Measurements from ENCODE around the gene ATRNL1.

Gene ATRNL1

DNA sequence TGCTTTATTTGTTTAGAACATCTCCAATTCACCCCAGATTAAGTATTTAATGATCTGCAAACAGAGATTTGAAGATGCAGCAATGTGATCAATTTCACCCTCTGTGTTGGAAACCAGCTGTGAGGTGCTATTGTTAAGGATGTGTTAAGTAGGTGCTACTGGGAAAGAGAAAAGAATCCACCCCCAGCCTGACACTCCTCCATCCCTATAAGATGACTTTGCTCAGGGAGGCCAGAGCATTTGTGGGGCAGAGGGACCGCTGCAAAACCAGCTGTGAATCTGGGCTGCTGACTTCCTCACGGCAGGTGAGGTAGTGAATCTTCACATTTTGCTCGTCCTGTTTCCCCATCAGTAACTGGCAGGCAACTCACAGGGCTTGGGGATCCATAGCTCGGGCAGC is 882.3 kb downstream of the ATRNL1 start:
- Histone ChIP-seq H3K27me3 (no peaks in the 10 kb centered on the region), H3K9me3 (no peaks in the 10 kb centered on the region), H3K4me1 (ENCODE audit: control insufficient read depth in 1 of 2, insufficient read depth in 1 of 2, low read depth in 1 of 2, low read length in 1 of 2) (no peaks in the 10 kb centered on the region), H3K27ac (no peak overlapping the region), H3K4me3 (ENCODE audit: low read depth in 1 of 2, low read length in 1 of 2) (no peak overlapping the region), H3K36me3 (no peaks in the 10 kb centered on the region)
- TF ChIP-seq, protein P1, sequence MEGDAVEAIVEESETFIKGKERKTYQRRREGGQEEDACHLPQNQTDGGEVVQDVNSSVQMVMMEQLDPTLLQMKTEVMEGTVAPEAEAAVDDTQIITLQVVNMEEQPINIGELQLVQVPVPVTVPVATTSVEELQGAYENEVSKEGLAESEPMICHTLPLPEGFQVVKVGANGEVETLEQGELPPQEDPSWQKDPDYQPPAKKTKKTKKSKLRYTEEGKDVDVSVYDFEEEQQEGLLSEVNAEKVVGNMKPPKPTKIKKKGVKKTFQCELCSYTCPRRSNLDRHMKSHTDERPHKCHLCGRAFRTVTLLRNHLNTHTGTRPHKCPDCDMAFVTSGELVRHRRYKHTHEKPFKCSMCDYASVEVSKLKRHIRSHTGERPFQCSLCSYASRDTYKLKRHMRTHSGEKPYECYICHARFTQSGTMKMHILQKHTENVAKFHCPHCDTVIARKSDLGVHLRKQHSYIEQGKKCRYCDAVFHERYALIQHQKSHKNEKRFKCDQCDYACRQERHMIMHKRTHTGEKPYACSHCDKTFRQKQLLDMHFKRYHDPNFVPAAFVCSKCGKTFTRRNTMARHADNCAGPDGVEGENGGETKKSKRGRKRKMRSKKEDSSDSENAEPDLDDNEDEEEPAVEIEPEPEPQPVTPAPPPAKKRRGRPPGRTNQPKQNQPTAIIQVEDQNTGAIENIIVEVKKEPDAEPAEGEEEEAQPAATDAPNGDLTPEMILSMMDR (IDR thresholded peaks at IDR 0.05) = no peak

DNA sequence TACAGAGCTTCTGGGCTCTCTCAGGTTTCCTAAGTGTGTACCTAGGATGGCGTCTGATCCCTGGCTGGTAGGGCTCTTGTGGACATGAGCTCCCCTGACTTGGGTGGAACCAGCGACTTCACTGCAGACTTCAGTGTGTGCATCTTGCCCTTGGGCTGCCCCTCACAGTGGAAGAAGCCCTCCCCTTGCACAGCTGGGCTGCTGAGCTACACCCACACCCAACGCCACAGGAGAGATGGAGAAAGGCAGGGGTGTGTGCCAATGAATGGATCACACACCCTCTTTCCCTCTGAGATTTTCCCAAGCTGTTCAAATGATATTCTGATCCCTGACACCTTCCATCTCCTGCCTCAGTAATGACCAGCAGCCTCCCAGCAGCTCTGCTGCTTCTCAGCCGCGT is 883.2 kb downstream of the ATRNL1 start:
- TF ChIP-seq, protein P1 (IDR thresholded peaks at IDR 0.05) = no peak
- no peaks in the 10 kb centered on the region for H3K36me3 ChIP-seq

DNA sequence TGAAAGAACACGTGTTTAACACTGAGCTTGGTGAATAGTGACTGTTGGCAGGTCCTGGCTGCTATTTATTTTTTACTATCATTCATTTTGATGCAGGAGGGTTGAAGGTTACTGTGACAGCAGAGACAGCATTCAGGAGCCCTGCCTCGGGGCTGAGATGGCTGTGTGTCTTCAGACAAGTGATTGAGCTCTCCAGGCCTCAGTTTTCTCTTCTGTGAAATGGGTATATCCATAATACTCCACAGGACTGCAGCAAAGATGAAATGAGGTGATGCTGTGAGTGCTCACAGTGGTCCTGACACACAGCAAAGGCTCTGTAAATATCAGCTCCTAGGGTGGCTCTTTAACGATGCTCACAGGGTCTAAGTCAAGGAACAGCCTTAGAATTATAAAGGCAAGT is 884.7 kb downstream of the ATRNL1 start:
- H3K4me1 ChIP-seq (ENCODE audit: control insufficient read depth in 1 of 2, insufficient read depth in 1 of 2, low read depth in 1 of 2, low read length in 1 of 2) = no peaks in the 10 kb centered on the region
- H3K27ac ChIP-seq = no peak overlapping the region
- H3K36me3 ChIP-seq = no peaks in the 10 kb centered on the region
- no peak overlapping the region for H3K4me3 ChIP-seq (ENCODE audit: low read depth in 1 of 2, low read length in 1 of 2)
- TF ChIP-seq, protein P1 (IDR thresholded peaks at IDR 0.05) = no peak
- no peaks in the 10 kb centered on the region for H3K9me3 ChIP-seq
- H3K27me3 ChIP-seq = no peaks in the 10 kb centered on the region

More for the DNA sequence above, 883.2 kb downstream of the ATRNL1 start:
- H3K27ac ChIP-seq = no peak overlapping the region
- no peaks in the 10 kb centered on the region for H3K4me1 ChIP-seq (ENCODE audit: control insufficient read depth in 1 of 2, insufficient read depth in 1 of 2, low read depth in 1 of 2, low read length in 1 of 2)
- no peaks in the 10 kb centered on the region for H3K27me3 ChIP-seq
- no peak overlapping the region for H3K4me3 ChIP-seq (ENCODE audit: low read depth in 1 of 2, low read length in 1 of 2)
- no peaks in the 10 kb centered on the region for H3K9me3 ChIP-seq

GRCh38 chr10:115979576-115979975 is 886.4 kb downstream of the ATRNL1 start:
- H3K27me3 ChIP-seq = no peaks in the 10 kb centered on the region
- no peaks in the 10 kb centered on the region for H3K9me3 ChIP-seq
- no peaks in the 10 kb centered on the region for H3K4me1 ChIP-seq (ENCODE audit: control insufficient read depth in 1 of 2, insufficient read depth in 1 of 2, low read depth in 1 of 2, low read length in 1 of 2)
- TF ChIP-seq, protein P1 (IDR thresholded peaks at IDR 0.05) = no peak
- no peak overlapping the region for H3K4me3 ChIP-seq (ENCODE audit: low read depth in 1 of 2, low read length in 1 of 2)
- H3K27ac ChIP-seq = no peak overlapping the region
- no peaks in the 10 kb centered on the region for H3K36me3 ChIP-seq

DNA sequence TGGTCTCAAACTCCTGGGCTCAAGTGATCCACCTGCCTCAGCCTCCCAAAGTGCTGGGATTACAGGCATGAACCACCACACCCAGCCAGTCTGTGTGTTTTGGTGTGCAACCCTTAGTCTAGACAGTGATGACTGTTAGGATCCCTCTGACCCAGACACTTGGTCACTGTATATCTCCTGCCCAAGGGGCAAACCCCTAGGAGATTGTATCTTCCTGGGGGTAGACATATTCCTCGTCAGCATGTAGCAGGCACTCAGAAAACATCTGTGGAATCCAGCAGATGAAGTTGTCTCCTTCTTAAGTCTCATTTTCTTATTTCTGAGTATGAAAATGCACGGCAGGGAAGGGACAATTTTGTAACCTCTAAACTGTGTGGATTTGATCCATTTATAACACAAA is 887.3 kb downstream of the ATRNL1 start:
- Histone ChIP-seq H3K4me3 (ENCODE audit: low read depth in 1 of 2, low read length in 1 of 2) (no peak overlapping the region), H3K36me3 (no peaks in the 10 kb centered on the region), H3K4me1 (ENCODE audit: control insufficient read depth in 1 of 2, insufficient read depth in 1 of 2, low read depth in 1 of 2, low read length in 1 of 2) (no peaks in the 10 kb centered on the region), H3K9me3 (no peaks in the 10 kb centered on the region), H3K27ac (no peak overlapping the region), H3K27me3 (no peaks in the 10 kb centered on the region)
- TF ChIP-seq, protein P1 (IDR thresholded peaks at IDR 0.05) = no peak

GRCh38 chr10:115981081-115981480 is 887.9 kb downstream of the ATRNL1 start:
- no peaks in the 10 kb centered on the region for H3K4me1 ChIP-seq (ENCODE audit: control insufficient read depth in 1 of 2, insufficient read depth in 1 of 2, low read depth in 1 of 2, low read length in 1 of 2)
- H3K27me3 ChIP-seq = no peaks in the 10 kb centered on the region
- no peaks in the 10 kb centered on the region for H3K36me3 ChIP-seq
- H3K4me3 ChIP-seq (ENCODE audit: low read depth in 1 of 2, low read length in 1 of 2) = no peak overlapping the region
- TF ChIP-seq, protein P1 (IDR thresholded peaks at IDR 0.05) = no peak
- H3K27ac ChIP-seq = no peak overlapping the region
- H3K9me3 ChIP-seq = no peaks in the 10 kb centered on the region
